ENCODE data around the gene CATSPER3. TPM values are rescaled to one million over a fixed set of nuclear protein-coding genes. Genes with fewer than 3 reads are reported as not detected.

CATSPER3 gene
- total RNA-seq (10 to 100 TPM; 11.8 to 21.7 TPM), polyA plus RNA-seq (ENCODE audit: insufficient read depth, low read depth, low replicate concordance) (56.6 TPM)
- long read RNA-seq, donor 1 = 0 reads
- long read RNA-seq, donor 2 = 0 reads

- H3K9me3 ChIP-seq = no peaks in the 10 kb centered on the region
- no peaks in the 10 kb centered on the region for H3K36me3 ChIP-seq (ENCODE audit: low read depth, missing control alignments)
- intact Hi-C loops (cut with DNase I; ENCODE audit: low total_unique reads) = no loop called here
- WGBS, 2 donors = 93 to 98% methylated on average over 3 of the region's 3 CpGs
- no peaks in the 10 kb centered on the region for H3K27me3 ChIP-seq
- H3K27ac ChIP-seq = no peak within 1 kb of the TSS
- DNase-seq = no peak
- no peak for TF ChIP-seq CTCF (IDR thresholded peaks at IDR 0.05)
- H3K4me3 ChIP-seq = no peak within 1 kb of the TSS
- no peaks in the 10 kb centered on the region for H3K4me1 ChIP-seq
These were observed at the start of gene CATSPER3 for GRCh38 chr5:134967607-134968006. Gene CATSPER3, plus strand, starts transcription at chr5:134967907. Its CDS starts 85 bp downstream, at chr5:134967992.

- Histone ChIP-seq H3K9me3 (no peaks in the 10 kb centered on the region), H3K4me3 (no peak overlapping the region), H3K27ac (no peak overlapping the region), H3K36me3 (ENCODE audit: low read depth, missing control alignments) (no peaks in the 10 kb centered on the region), H3K27me3 (no peaks in the 10 kb centered on the region), H3K4me1 (no peaks in the 10 kb centered on the region)
- 88 to 93% methylated on average over 3 of the region's 3 CpGs for WGBS, 2 donors
- TF ChIP-seq POLR2A (IDR thresholded peaks at IDR 0.05) (no peak), CTCF (IDR thresholded peaks at IDR 0.05) (no peak)
- intact Hi-C loops (cut with DNase I; ENCODE audit: low total_unique reads) = no loop called here
- no peak for DNase-seq
These were observed 48.8 kb upstream of the CATSPER3 start for GRCh38 chr5:134918861-134919260.

GRCh38 chr5:134920848-134921575 is 46.7 kb upstream of the CATSPER3 start:
- 90 to 97% methylated on average over 9 of the region's 9 CpGs for WGBS, 2 donors
- intact Hi-C loops (cut with DNase I; ENCODE audit: low total_unique reads) = no loop called here
- H3K36me3 ChIP-seq (ENCODE audit: low read depth, missing control alignments) = no peaks in the 10 kb centered on the region
- DNase-seq = no peak
- H3K4me3 ChIP-seq = no peak overlapping the region
- no peak overlapping the region for H3K27ac ChIP-seq
- TF ChIP-seq POLR2A (IDR thresholded peaks at IDR 0.05) = no peak
- TF ChIP-seq CTCF (IDR thresholded peaks at IDR 0.05) = no peak
- no peaks in the 10 kb centered on the region for H3K4me1 ChIP-seq
- no peaks in the 10 kb centered on the region for H3K9me3 ChIP-seq
- no peaks in the 10 kb centered on the region for H3K27me3 ChIP-seq

GRCh38 chr5:134932508-134932907 is 35.2 kb upstream of the CATSPER3 start:
- no peak for DNase-seq
- no peaks in the 10 kb centered on the region for H3K9me3 ChIP-seq
- no peak overlapping the region for H3K4me3 ChIP-seq
- TF ChIP-seq POLR2A (IDR thresholded peaks at IDR 0.05) (no peak), CTCF (IDR thresholded peaks at IDR 0.05) (no peak)
- no peak overlapping the region for H3K27ac ChIP-seq
- H3K27me3 ChIP-seq = no peaks in the 10 kb centered on the region
- intact Hi-C loops (cut with DNase I; ENCODE audit: low total_unique reads) = no loop called here
- no peaks in the 10 kb centered on the region for H3K36me3 ChIP-seq (ENCODE audit: low read depth, missing control alignments)
- WGBS, 2 donors = 94 to 100% methylated on average over 3 of the region's 3 CpGs
- no peaks in the 10 kb centered on the region for H3K4me1 ChIP-seq

GRCh38 chr5:134934202-134934601 is 33.5 kb upstream of the CATSPER3 start:
- intact Hi-C loops (cut with DNase I; ENCODE audit: low total_unique reads) = no loop called here
- 89 to 97% methylated on average over 5 of the region's 5 CpGs for WGBS, 2 donors
- Histone ChIP-seq H3K27ac (no peak overlapping the region), H3K4me3 (no peak overlapping the region), H3K9me3 (no peaks in the 10 kb centered on the region), H3K4me1 (no peaks in the 10 kb centered on the region), H3K27me3 (no peaks in the 10 kb centered on the region), H3K36me3 (ENCODE audit: low read depth, missing control alignments) (no peaks in the 10 kb centered on the region)
- DNase-seq = no peak
- TF ChIP-seq CTCF (IDR thresholded peaks at IDR 0.05) = no peak
